ENCODE data around the gene MIF. TPM values are rescaled to one million over a fixed set of nuclear protein-coding genes. Genes with fewer than 3 reads are reported as not detected.
"Not testable (repeated sequence)": the region's sequence is repeated elsewhere in the genome, so short reads cannot be mapped to it uniquely, and the experiment has no call there.

The MIF gene
- total RNA-seq, 1 donor from 2014 or later: 581 TPM

GRCh38 chr22:23901600-23901999, 7.4 kb downstream of the MIF start:
- Mint-ChIP-seq H3K27me3 (ENCODE audit: unreplicated experiment) (peaks cover 21% of the 10 kb centered on the region), H3K4me1 (ENCODE audit: low read depth, unreplicated experiment) (peaks cover 26% of the 10 kb centered on the region), H3K27ac (ENCODE audit: unreplicated experiment) (no peak overlapping the region), H3K4me3 (ENCODE audit: unreplicated experiment) (no peak overlapping the region), H3K9me3 (ENCODE audit: unreplicated experiment) (peaks cover 25% of the 10 kb centered on the region), H3K36me3 (ENCODE audit: unreplicated experiment) (peaks cover 7% of the 10 kb centered on the region)
- TF ChIP-seq CTCF (IDR thresholded peaks at IDR 0.05; ENCODE audit: partially characterized antibody, unreplicated experiment): no peak
- DNase-seq: no peak

GRCh38 chr22:23903328-23903971, 9.3 kb downstream of the MIF start:
- Mint-ChIP-seq H3K27me3 (ENCODE audit: unreplicated experiment) (peaks cover 23% of the 10 kb centered on the region), H3K27ac (ENCODE audit: unreplicated experiment) (peak overlapping the region; percentile 99), H3K9me3 (ENCODE audit: unreplicated experiment) (peaks cover 24% of the 10 kb centered on the region), H3K36me3 (ENCODE audit: unreplicated experiment) (peaks cover 7% of the 10 kb centered on the region), H3K4me3 (ENCODE audit: unreplicated experiment) (peak overlapping the region; percentile 56), H3K4me1 (ENCODE audit: low read depth, unreplicated experiment) (peaks cover 39% of the 10 kb centered on the region)
- DNase-seq: no peak
- TF ChIP-seq CTCF (IDR thresholded peaks at IDR 0.05; ENCODE audit: partially characterized antibody, unreplicated experiment): no peak

GRCh38 chr22:23904573-23905254, 10.5 kb downstream of the MIF start:
- Mint-ChIP-seq H3K36me3 (ENCODE audit: unreplicated experiment) (peaks cover 7% of the 10 kb centered on the region), H3K27ac (ENCODE audit: unreplicated experiment) (peak overlapping the region; percentile 99), H3K4me3 (ENCODE audit: unreplicated experiment) (peak overlapping the region; percentile 82), H3K9me3 (ENCODE audit: unreplicated experiment) (peaks cover 24% of the 10 kb centered on the region), H3K27me3 (ENCODE audit: unreplicated experiment) (peaks cover 23% of the 10 kb centered on the region), H3K4me1 (ENCODE audit: low read depth, unreplicated experiment) (peaks cover 48% of the 10 kb centered on the region)
- no peak for TF ChIP-seq CTCF (IDR thresholded peaks at IDR 0.05; ENCODE audit: partially characterized antibody, unreplicated experiment)
- peak; percentile 83 for DNase-seq

GRCh38 chr22:23906641-23907040, 12.5 kb downstream of the MIF start:
- Mint-ChIP-seq H3K27me3 (ENCODE audit: unreplicated experiment) (peaks cover 23% of the 10 kb centered on the region), H3K4me1 (ENCODE audit: low read depth, unreplicated experiment) (peaks cover 52% of the 10 kb centered on the region), H3K36me3 (ENCODE audit: unreplicated experiment) (no peaks in the 10 kb centered on the region), H3K4me3 (ENCODE audit: unreplicated experiment) (peak overlapping the region; percentile 34), H3K27ac (ENCODE audit: unreplicated experiment) (peak overlapping the region; percentile 86), H3K9me3 (ENCODE audit: unreplicated experiment) (peaks cover 24% of the 10 kb centered on the region)
- DNase-seq: no peak
- no peak for TF ChIP-seq CTCF (IDR thresholded peaks at IDR 0.05; ENCODE audit: partially characterized antibody, unreplicated experiment)

- not testable (repeated sequence) for DNase-seq; H3K36me3 Mint-ChIP-seq (ENCODE audit: unreplicated experiment)
- Mint-ChIP-seq H3K9me3 (ENCODE audit: unreplicated experiment) (peaks cover 24% of the 10 kb centered on the region), H3K27ac (ENCODE audit: unreplicated experiment) (peak overlapping the region; percentile 86), H3K27me3 (ENCODE audit: unreplicated experiment) (peaks cover 23% of the 10 kb centered on the region), H3K4me1 (ENCODE audit: low read depth, unreplicated experiment) (peaks cover 56% of the 10 kb centered on the region), H3K4me3 (ENCODE audit: unreplicated experiment) (peak overlapping the region; percentile 74)
Measured at GRCh38 chr22:23907423-23907822, 13.2 kb downstream of the MIF start.
